A673 (cell line): ENCODE data around the gene XKR8.

Experiments used
- CTCF ChIP-seq: fragments of 300-800, 200-600 bp; sonication (generic); conservative IDR thresholded peaks from 2 replicates; pipeline ENCODE4 v1.5.1; 2017; ENCODE audit warnings: low read depth, mild to moderate bottlenecking, antibody characterized with exemption, low read length, moderate library complexity, mixed read lengths
- EZH2 ChIP-seq: fragments of 200-600 bp; sonication (generic); IDR thresholded peaks from 2 replicates; pipeline ENCODE4 v1.6.1; 2017; ENCODE audit warnings: borderline replicate concordance, low read depth, mild to moderate bottlenecking, mixed read lengths, antibody characterized with exemption, low read length; ENCODE audit not compliant: poor library complexity, severe bottlenecking

GRCh38 chr1:27971674-27972073, 11.9 kb downstream of the XKR8 start:
- no peak for TF ChIP-seq CTCF
- no peak for TF ChIP-seq EZH2
